ENCODE data around the gene ENHO. TPM values are rescaled to one million over a fixed set of nuclear protein-coding genes. Genes with fewer than 3 reads are reported as not detected.
"Not testable (repeated sequence)": the region's sequence is repeated elsewhere in the genome, so short reads cannot be mapped to it uniquely, and the experiment has no call there.

The ENHO gene
- polyA plus RNA-seq, 1 donor = 1.4 TPM

- no peak for DNase-seq
These were observed 15.2 kb downstream of the ENHO start for GRCh38 chr9:34507556-34507955.

- DNase-seq = no peak
These were observed 16.2 kb downstream of the ENHO start for GRCh38 chr9:34506623-34507022.

DNA sequence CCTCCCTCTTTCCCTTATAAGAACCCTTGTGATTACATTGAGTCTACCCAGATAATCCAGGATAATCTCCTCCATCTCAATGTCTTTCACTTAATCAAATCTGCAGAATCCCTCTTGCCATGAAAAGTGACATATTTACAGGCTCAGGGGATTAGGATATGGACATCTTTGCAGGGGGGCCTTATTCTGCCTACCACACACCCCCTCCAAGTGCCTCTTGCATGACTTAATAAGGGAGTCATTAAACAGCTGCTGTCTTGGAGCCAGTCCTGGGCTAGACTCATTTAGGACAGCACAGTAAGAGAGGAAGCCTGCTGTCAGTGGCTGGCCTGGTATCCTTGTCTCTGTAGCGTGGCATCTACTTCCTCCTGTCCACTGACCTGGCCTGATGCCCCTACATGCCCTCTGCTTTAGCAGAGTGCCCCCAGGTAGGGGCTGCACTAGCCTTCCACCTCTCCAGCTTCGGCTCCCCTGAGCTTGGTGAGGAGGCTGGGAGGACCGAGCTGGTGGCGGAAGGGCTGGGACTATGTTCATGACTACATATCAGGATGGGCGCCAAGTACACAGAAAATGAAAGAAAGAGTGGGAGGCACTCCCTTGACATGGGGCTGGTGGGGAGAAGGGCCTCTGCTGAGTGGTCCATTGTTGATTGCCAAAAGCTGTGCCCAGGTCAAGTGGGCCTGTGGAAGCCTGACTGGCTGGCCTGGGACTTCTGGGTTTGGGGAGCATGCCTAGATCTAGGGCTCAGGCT lies 17.2 kb downstream of the ENHO start:
- no peak for DNase-seq

DNA sequence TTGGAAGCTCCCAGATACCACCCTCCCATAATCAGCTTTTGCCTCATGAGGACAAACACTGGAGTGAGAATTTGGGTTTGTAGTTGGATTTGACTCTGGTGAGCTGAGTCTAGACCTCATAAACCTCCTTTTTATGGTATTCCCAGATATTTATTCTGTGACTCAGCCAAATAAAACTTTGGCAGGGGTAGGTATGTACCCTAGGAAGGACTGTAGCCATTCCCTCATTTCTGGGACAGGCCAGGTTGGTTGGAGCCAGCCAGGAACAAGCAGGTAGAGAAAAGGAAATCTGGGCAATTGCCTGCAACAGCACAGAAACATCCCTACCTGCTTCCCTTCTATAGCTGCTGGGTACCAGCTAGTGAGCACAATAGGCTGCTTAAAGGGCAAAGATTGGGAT lies 19.4 kb downstream of the ENHO start:
- DNase-seq = no peak

- DNase-seq = no peak
These were observed 19.9 kb downstream of the ENHO start for GRCh38 chr9:34502891-34503290.

- DNase-seq = no peak
These were observed 20.3 kb downstream of the ENHO start for GRCh38 chr9:34502471-34502870.

- DNase-seq = no peak
These were observed 20.8 kb downstream of the ENHO start for GRCh38 chr9:34501889-34502425.

DNA sequence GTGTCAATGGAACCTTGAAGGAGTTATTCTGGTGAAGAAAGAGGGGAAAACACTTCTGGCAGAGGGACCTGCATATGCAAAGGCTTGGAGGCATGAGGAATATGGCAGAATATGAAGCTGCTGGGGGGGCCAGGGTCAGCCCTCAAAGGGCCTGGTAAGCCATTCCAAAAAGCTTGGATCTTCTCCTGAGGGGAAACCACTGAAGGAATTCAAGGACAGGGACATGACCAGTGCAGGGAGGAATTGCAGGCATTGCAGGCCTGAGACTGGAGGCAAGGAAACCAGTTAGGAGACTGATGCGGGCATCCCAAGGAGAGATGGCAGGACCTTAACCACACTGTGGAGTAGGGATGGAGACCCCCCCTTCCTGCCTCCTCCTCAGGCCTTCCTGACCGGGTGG lies 21.4 kb downstream of the ENHO start:
- DNase-seq = no peak

DNA sequence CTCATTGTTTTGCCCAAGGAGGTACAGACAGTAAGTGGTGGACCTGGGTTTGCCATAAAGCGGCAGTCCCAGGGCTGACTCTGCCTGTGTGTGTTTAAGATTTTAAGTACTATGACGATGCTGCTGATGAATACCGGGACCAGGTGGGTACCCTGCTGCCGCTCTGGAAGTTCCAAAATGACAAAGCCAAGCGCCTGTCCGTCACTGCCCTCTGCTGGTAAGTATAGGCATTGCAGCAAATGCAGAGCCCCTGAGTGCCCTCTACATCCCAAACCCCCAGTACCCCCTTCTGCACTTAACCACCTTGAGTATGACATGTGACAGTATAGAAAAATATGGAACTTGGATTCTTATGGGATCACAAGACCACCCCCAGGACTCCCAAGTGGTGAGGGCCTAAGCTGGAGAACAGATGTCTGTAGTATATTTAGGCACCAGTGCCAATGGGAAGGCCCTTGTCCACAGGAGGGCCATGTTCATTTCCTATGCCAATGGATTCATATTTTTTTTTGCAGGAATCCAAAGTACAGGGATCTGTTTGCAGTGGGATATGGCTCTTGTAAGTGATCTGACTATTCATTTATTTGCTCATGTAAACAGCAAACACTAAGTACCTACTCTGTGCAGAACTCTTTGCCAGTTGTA lies 22.0 kb downstream of the ENHO start:
- no peak for DNase-seq

GRCh38 chr9:34499076-34499475 lies 23.7 kb downstream of the ENHO start:
- DNase-seq = no peak

DNA sequence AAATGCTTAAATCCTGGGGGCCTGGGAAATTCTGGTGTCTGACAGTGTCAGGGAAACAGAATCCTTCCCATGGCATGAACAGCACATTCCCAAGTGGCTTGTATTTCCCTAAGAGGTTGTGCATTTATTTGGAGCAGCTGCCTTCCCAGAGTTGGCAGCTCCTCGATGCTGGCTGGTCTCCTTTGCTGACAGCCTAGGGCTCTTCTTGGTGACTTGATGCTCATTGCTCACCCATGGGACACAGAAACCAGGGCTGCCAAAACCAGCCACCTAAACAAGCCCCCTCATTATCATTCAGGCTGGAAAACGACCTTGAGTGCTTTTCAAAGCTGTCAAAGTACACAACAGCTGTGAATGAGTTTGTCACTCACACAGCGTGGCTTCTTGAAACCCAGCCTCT lies 24.2 kb downstream of the ENHO start:
- no peak for DNase-seq

DNA sequence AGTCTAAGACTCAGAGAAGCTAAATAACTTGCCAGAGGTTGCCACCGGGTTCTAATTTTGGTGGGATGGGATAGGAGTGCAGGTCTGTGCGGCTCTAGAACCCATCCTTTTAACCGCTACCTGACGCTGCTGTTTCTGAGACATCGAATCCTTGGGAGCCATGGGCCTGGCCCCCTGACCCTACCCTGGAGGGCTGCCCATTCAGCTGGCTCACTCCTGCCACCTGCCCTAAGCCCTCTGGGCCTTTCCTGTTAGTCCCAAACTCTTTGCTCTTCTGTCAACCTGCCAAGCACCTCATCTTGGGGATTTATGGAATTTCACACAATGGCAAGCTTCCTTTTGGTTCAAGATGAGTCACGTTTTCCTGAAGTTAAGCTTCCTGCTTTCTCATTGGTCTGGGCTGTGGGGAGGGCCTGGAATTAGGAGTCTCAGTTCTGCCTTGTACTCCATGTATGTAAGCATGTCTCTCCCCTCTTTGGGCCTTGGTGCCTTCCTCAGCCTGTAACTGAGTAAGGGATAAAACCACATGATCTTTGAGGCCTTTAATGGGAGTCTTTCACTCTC lies 26.6 kb downstream of the ENHO start:
- DNase-seq = no peak

DNA sequence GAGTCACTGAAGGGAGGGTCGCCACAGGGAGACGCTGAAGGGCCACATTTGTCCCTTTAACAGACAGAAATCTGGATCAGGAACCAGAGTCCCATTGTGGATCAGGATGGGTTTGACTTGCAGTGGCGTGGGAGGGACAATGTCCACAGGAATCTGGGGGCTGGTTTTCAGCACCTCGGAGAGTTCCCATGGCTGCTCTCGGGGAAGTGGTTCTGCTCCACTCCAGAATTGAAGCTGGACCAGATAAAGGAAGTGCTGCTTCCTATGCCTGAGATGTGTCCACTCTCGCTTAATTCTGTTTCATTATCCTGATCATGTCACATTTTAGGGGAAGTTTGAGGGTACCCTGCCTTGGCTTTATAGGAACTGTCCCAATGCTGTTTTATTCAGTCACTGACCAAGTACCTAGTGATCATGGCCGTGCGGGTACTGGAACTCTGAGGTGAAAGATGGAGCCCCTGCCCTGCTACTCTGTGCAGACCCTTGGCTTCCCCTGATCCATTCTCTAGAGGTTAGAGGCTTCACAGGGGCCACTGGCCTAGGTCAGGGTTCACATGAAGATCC lies 28.7 kb downstream of the ENHO start:
- peak; percentile 55 for DNase-seq

DNA sequence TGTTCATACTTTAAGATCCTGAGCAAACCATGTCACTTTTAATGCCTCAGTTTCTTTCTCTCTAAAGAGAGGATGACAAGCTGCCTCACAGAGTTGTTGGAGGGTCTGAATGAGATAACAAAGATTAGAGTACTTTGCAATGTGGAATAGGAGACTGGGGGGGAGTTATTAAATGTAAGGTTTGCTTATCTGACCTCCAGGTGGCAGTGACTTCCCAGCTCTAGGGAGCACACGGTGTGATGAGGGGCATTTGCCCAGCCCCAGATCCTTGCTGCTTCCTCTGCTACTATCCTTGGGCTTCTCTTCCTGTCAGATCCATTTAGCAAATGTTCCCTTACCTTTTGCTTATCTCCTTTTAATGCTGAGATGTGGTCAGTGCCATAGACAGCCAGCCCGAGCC lies 30.7 kb downstream of the ENHO start:
- DNase-seq = no peak

DNA sequence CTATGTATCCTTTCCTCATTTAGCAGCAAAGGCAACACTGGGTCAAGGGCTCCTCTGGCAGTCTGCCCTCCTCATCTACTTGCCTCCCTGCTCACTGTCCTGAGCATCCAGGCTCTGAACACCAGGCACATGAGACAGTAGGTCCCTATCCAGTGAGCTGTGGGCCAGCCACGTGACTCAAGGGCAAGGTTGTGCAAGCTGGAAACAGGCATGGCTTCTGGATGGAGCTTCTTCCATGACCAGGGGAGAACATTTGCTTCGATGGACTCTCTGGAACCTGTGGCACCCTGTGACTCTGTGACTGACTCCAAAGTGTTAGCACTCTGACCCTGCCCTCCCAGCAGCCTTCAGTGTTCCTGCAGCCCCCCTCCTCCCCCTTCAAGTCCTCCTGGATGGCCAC lies 31.2 kb downstream of the ENHO start:
- DNase-seq = no peak

DNA sequence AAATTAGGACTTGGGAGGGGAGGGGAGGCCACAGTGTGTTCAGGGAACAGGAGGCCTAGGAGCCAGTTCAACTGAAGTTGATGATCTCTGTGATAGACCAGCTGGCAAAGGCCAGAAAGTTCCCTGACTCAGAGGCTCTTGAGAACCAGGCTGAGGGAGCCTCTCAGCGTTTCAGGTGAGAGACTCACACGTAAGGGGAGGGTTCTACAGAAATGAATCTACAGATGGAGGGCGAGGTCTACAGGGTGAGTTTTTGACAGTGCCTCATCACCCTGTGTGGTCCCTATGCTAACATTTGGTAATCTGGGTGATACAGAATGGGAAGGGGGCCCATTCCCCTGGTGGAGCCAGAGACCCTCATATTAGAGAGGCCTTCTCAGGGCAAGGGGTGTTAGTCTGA lies 32.0 kb downstream of the ENHO start:
- DNase-seq = no peak

- no peak for DNase-seq
These were observed 32.4 kb downstream of the ENHO start for GRCh38 chr9:34490360-34490759.

GRCh38 chr9:34486572-34486971 lies 36.2 kb downstream of the ENHO start:
- no peak for DNase-seq

DNA sequence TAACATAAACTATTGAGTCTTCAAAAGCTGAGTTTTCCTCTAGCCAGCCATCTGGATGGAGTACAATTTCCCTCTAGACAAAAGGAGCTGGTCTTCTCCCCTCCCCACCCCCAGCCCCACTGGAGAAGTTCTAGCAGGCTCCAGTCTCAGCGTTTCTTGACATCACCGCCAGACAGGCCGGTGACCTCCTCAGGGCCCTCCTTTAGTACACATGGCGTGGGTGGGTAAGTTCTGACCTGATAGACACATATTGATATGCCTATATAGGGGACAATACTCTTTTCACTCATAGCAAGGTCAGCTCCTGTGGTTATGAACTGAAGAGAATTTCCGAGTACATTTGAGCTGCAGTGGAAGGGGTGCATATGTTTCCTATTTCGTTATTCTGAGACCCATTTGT lies 37.0 kb downstream of the ENHO start:
- DNase-seq = no peak

DNA sequence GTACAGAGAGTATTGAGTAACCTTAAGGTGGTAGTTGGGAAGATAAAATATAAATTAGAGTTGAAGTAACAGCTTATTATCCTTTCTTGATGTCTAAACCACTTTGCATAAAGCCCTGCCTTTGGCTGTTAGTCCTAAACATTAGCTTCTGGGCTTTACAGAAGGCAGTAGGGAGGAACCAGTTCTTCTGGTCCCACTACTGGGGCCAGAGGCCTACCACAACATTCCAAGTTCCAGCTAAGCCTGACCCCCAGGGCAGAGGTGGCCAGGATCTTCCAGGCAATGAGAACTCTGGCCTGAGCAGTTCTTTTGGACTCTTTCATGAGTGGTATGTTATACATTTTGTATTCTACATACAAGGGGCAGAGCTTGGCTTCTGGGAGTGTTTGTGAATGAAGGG lies 38.1 kb downstream of the ENHO start:
- DNase-seq = no peak

GRCh38 chr9:34482746-34483145 lies 40.0 kb downstream of the ENHO start:
- not testable (repeated sequence) for DNase-seq

GRCh38 chr9:34481620-34482019 lies 41.2 kb downstream of the ENHO start:
- DNase-seq = not testable (repeated sequence)

DNA sequence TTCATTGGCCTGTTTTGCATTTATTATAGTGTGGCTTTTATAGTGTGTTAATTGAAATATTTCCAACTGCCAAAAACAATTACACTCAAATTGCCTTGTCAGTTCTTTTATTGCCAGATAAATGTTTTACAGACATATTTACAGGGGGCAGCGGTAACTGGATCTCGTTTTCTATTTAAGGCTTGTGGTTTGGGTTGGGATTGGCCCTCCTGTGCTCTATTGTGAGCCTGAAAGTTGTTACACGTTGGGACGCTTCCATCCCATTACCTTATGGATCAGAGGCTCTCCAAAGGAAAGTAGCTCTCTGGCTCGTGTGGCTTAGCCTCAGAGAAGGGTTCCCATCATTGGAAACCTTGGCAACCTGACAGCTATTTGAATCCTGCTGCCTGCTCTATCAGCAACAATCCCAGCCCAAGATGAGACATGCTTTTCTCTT lies 43.3 kb downstream of the ENHO start:
- DNase-seq = no peak
